Activated CD4-positive, alpha-beta memory T cell treated with anti-CD3 and anti-CD28 coated beads for 36 hours (primary cell): ENCODE results near the gene DOK7. TPM values are rescaled to one million over a fixed set of nuclear protein-coding genes. Genes with fewer than 3 reads are reported as not detected.

Experiments
- CTCF ChIA-PET: fragments of 350-600 bp; sonication (Branson Sonifier 250); formaldehyde crosslinking; loops from one replicate; lab custom pipeline; 2021; ENCODE audit warnings: antibody characterized with exemption, inconsistent platforms; lab: Charles Lee
- POLR2A ChIA-PET: fragments of 350-600 bp; sonication (Branson Sonifier 250); formaldehyde crosslinking; loops from one replicate; lab custom pipeline; 2021; ENCODE audit warnings: antibody characterized with exemption; lab: Charles Lee
- DNase-seq: peaks from one replicate; pipeline ENCODE4 v3.0.0-alpha.2; 2020
- H3K27ac Mint-ChIP-seq: one replicate; pipeline ENCODE4 v1.8.0; 2021; ENCODE audit warnings: mixed read lengths
- H3K27me3 Mint-ChIP-seq: one replicate; pipeline ENCODE4 v1.8.0; 2021; ENCODE audit warnings: mixed read lengths
- H3K36me3 Mint-ChIP-seq: one replicate; pipeline ENCODE4 v1.8.0; 2021; ENCODE audit warnings: mixed read lengths
- H3K4me1 Mint-ChIP-seq: one replicate; pipeline ENCODE4 v1.8.0; 2021; ENCODE audit warnings: low read depth, mixed read lengths
- H3K4me3 Mint-ChIP-seq: one replicate; pipeline ENCODE4 v1.8.0; 2021; ENCODE audit warnings: mild to moderate bottlenecking, mixed read lengths
- H3K9me3 Mint-ChIP-seq: one replicate; pipeline ENCODE4 v1.8.0; 2021; ENCODE audit warnings: mixed read lengths
- intact Hi-C: fragments of 100-400 bp; cut with micrococcal nuclease; formaldehyde crosslinking; loops from one replicate; pipeline ENCODE4 v1.15.1; 2023
- total RNA-seq, 2 experiments: library from RNA; stranded (reverse); gene quantifications; one replicate each; pipeline ENCODE4 v1.2.3, GENCODE V29; 2021

Gene DOK7
- total RNA-seq, 2 experiments from 2014 or later = not detected

GRCh38 chr4:3470244-3471097 lies 7.4 kb downstream of the DOK7 start:
- H3K27me3 Mint-ChIP-seq = peaks cover 3% of the 10 kb centered on the region
- H3K27ac Mint-ChIP-seq = no peak overlapping the region
- intact Hi-C loops = no loop called here
- H3K4me1 Mint-ChIP-seq = no peaks in the 10 kb centered on the region
- H3K9me3 Mint-ChIP-seq = no peaks in the 10 kb centered on the region
- no peaks in the 10 kb centered on the region for H3K36me3 Mint-ChIP-seq
- no peak for DNase-seq
- ChIA-PET POLR2A (no interaction called here), CTCF (interaction anchor here (2.9 kb wide), 1 partner anchor 10 kb away, joined by 20 read pairs; no protein-coding TSS in a partner anchor)
- H3K4me3 Mint-ChIP-seq = no peak overlapping the region

GRCh38 chr4:3471098-3471760 lies 8.1 kb downstream of the DOK7 start:
- Mint-ChIP-seq H3K36me3 (no peaks in the 10 kb centered on the region), H3K27ac (no peak overlapping the region), H3K4me3 (no peak overlapping the region), H3K4me1 (no peaks in the 10 kb centered on the region), H3K27me3 (peaks cover 2% of the 10 kb centered on the region), H3K9me3 (no peaks in the 10 kb centered on the region)
- no peak for DNase-seq
- intact Hi-C loops = no loop called here
- ChIA-PET CTCF (interaction anchor here (2.9 kb wide), 1 partner anchor 10 kb away, joined by 20 read pairs; no protein-coding TSS in a partner anchor), POLR2A (no interaction called here)

GRCh38 chr4:3471886-3472285 lies 8.8 kb downstream of the DOK7 start:
- H3K4me1 Mint-ChIP-seq = no peaks in the 10 kb centered on the region
- intact Hi-C loops = no loop called here
- POLR2A ChIA-PET = no interaction called here
- no peaks in the 10 kb centered on the region for H3K36me3 Mint-ChIP-seq
- no peak overlapping the region for H3K27ac Mint-ChIP-seq
- no peak overlapping the region for H3K4me3 Mint-ChIP-seq
- no peaks in the 10 kb centered on the region for H3K9me3 Mint-ChIP-seq
- CTCF ChIA-PET = interaction anchor here (2.9 kb wide), 1 partner anchor 9 kb away, joined by 20 read pairs; no protein-coding TSS in a partner anchor
- DNase-seq = no peak
- peaks cover 3% of the 10 kb centered on the region for H3K27me3 Mint-ChIP-seq

GRCh38 chr4:3472411-3473141 lies 9.5 kb downstream of the DOK7 start:
- no peaks in the 10 kb centered on the region for H3K36me3 Mint-ChIP-seq
- ChIA-PET POLR2A (no interaction called here), CTCF (interaction anchor here (2.9 kb wide), 1 partner anchor 8 kb away, joined by 20 read pairs; no protein-coding TSS in a partner anchor)
- no peaks in the 10 kb centered on the region for H3K9me3 Mint-ChIP-seq
- no peak overlapping the region for H3K4me3 Mint-ChIP-seq
- no peak for DNase-seq
- intact Hi-C loops = no loop called here
- no peak overlapping the region for H3K27ac Mint-ChIP-seq
- H3K27me3 Mint-ChIP-seq = peaks cover 3% of the 10 kb centered on the region
- H3K4me1 Mint-ChIP-seq = no peaks in the 10 kb centered on the region

- Mint-ChIP-seq H3K9me3 (no peaks in the 10 kb centered on the region), H3K27ac (no peak overlapping the region), H3K36me3 (no peaks in the 10 kb centered on the region), H3K27me3 (peaks cover 3% of the 10 kb centered on the region), H3K4me3 (no peak overlapping the region), H3K4me1 (no peaks in the 10 kb centered on the region)
- DNase-seq = no peak
- POLR2A ChIA-PET = no interaction called here
- intact Hi-C loops = no loop called here
- CTCF ChIA-PET = no interaction called here
Measured at GRCh38 chr4:3473181-3473950, 10.3 kb downstream of the DOK7 start.

- POLR2A ChIA-PET = no interaction called here
Measured at GRCh38 chr4:3473996-3474765, 11.1 kb downstream of the DOK7 start.

GRCh38 chr4:3475041-3475712 lies 12.1 kb downstream of the DOK7 start:
- no peaks in the 10 kb centered on the region for H3K4me1 Mint-ChIP-seq
- H3K9me3 Mint-ChIP-seq = no peaks in the 10 kb centered on the region
- ChIA-PET CTCF (no interaction called here), POLR2A (no interaction called here)
- no peak overlapping the region for H3K4me3 Mint-ChIP-seq
- peaks cover 3% of the 10 kb centered on the region for H3K27me3 Mint-ChIP-seq
- H3K27ac Mint-ChIP-seq = no peak overlapping the region
- DNase-seq = no peak
- H3K36me3 Mint-ChIP-seq = no peaks in the 10 kb centered on the region
- intact Hi-C loops = no loop called here

More at GRCh38 chr4:3473996-3474765, 11.1 kb downstream of the DOK7 start:
- Mint-ChIP-seq H3K27me3 (peaks cover 3% of the 10 kb centered on the region), H3K27ac (no peak overlapping the region), H3K9me3 (no peaks in the 10 kb centered on the region), H3K36me3 (no peaks in the 10 kb centered on the region), H3K4me3 (no peak overlapping the region), H3K4me1 (no peaks in the 10 kb centered on the region)
- DNase-seq = no peak
- intact Hi-C loops = no loop called here
- CTCF ChIA-PET = no interaction called here

GRCh38 chr4:3475713-3476260 lies 12.7 kb downstream of the DOK7 start:
- POLR2A ChIA-PET = no interaction called here

GRCh38 chr4:3476341-3476747 lies 13.2 kb downstream of the DOK7 start:
- ChIA-PET POLR2A (no interaction called here), CTCF (no interaction called here)
- no peak for DNase-seq
- H3K4me1 Mint-ChIP-seq = no peaks in the 10 kb centered on the region
- H3K9me3 Mint-ChIP-seq = no peaks in the 10 kb centered on the region
- intact Hi-C loops = no loop called here
- H3K36me3 Mint-ChIP-seq = no peaks in the 10 kb centered on the region
- H3K4me3 Mint-ChIP-seq = no peak overlapping the region
- peaks cover 11% of the 10 kb centered on the region for H3K27me3 Mint-ChIP-seq
- H3K27ac Mint-ChIP-seq = no peak overlapping the region

More at GRCh38 chr4:3475713-3476260, 12.7 kb downstream of the DOK7 start:
- Mint-ChIP-seq H3K27ac (no peak overlapping the region), H3K27me3 (peaks cover 7% of the 10 kb centered on the region), H3K9me3 (no peaks in the 10 kb centered on the region), H3K4me3 (no peak overlapping the region), H3K4me1 (no peaks in the 10 kb centered on the region), H3K36me3 (no peaks in the 10 kb centered on the region)
- DNase-seq = no peak
- CTCF ChIA-PET = no interaction called here
- intact Hi-C loops = no loop called here

- Mint-ChIP-seq H3K27me3 (peaks cover 17% of the 10 kb centered on the region), H3K4me1 (no peaks in the 10 kb centered on the region), H3K27ac (no peak overlapping the region), H3K36me3 (no peaks in the 10 kb centered on the region), H3K4me3 (no peak overlapping the region), H3K9me3 (no peaks in the 10 kb centered on the region)
- ChIA-PET POLR2A (no interaction called here), CTCF (interaction anchor here (0.8 kb wide), 1 partner anchor 143 kb away, joined by 3 read pairs; no protein-coding TSS in a partner anchor)
- intact Hi-C loops = no loop called here
- no peak for DNase-seq
Measured at GRCh38 chr4:3476936-3477749, 14.0 kb downstream of the DOK7 start.
